Keratinocyte (primary cell): ENCODE data around the gene F10.

Experiments used
- CTCF ChIP-seq, 3 experiments: IDR thresholded peaks in 1 of 3; conservative IDR thresholded peaks in 1 of 3; optimal IDR thresholded peaks in 1 of 3; 2 replicates in 2 of 3; 3 replicates in 1 of 3; pipeline versions ENCODE3 to v1.5.1; 2011; ENCODE audit warnings: low read length in 3 of 3, mild to moderate bottlenecking in 3 of 3, moderate library complexity in 2 of 3, control low read depth in 1 of 3, inconsistent platforms in 1 of 3; ENCODE audit not compliant: insufficient read depth in 2 of 3; ENCODE audit errors: extremely low read depth in 1 of 3
- EZH2 ChIP-seq: IDR thresholded peaks from one replicate; pipeline ENCODE4 v1.6.1; 2012; ENCODE audit warnings: inconsistent platforms, mild to moderate bottlenecking, low read length, moderate library complexity

GRCh38 chr13:113166681-113167080 is 44.1 kb downstream of the F10 start:
- no peak for TF ChIP-seq EZH2
- no peak for TF ChIP-seq CTCF (optimal IDR thresholded peaks at IDR 0.05 in 1 of 3, IDR thresholded peaks at IDR 0.05 in 1 of 3, conservative IDR thresholded peaks at IDR 0.05 in 1 of 3; ENCODE audit: extremely low read depth in 1 of 3, insufficient read depth in 2 of 3, low read length in 3 of 3)
